Endothelial cell of umbilical vein (primary cell): ENCODE data around the gene RALA.

ENCODE experiments used
- EZH2 ChIP-seq: IDR thresholded peaks from 2 replicates; pipeline ENCODE4 v1.6.1; 2012; ENCODE audit warnings: borderline replicate concordance, low read depth, mild to moderate bottlenecking, moderate library complexity, low read length, inconsistent platforms; ENCODE audit not compliant: severe bottlenecking
- FOS ChIP-seq: IDR thresholded peaks from 2 replicates; pipeline ENCODE4 v1.6.1; 2011; ENCODE audit warnings: mild to moderate bottlenecking, low read length, moderate library complexity, borderline replicate concordance; ENCODE audit not compliant: insufficient read depth
- GATA2 ChIP-seq: IDR thresholded peaks from 2 replicates; pipeline ENCODE4 v1.7.0; 2011; ENCODE audit warnings: low read depth, mild to moderate bottlenecking, moderate library complexity, mixed read lengths, low read length; ENCODE audit not compliant: insufficient read length, insufficient read depth
- JUN ChIP-seq: IDR thresholded peaks from 2 replicates; pipeline ENCODE4 v1.6.1; 2011; ENCODE audit warnings: borderline replicate concordance, low read depth; ENCODE audit not compliant: insufficient read length, insufficient read depth
- MYC ChIP-seq: IDR thresholded peaks from one replicate; pipeline ENCODE4 v1.6.1; 2011; ENCODE audit warnings: mild to moderate bottlenecking, low read depth, low read length
- POLR2A ChIP-seq: IDR thresholded peaks from 2 replicates; pipeline ENCODE4 v1.6.1; 2012; ENCODE audit warnings: low read depth, mild to moderate bottlenecking, control low read depth, low read length
- POLR2AphosphoS5 ChIP-seq: IDR thresholded peaks from 2 replicates; pipeline ENCODE4 v1.6.1; 2012; ENCODE audit warnings: low read depth, mild to moderate bottlenecking, control low read depth, low read length, moderate library complexity; ENCODE audit not compliant: insufficient read depth
- TF ChIP-seq, protein P1 (sequence below), 2 donors: IDR thresholded peaks; 1 replicate in 1 of 2; 2 replicates in 1 of 2; pipeline ENCODE4 v1.5.1; 2011; ENCODE audit warnings: low read length in 2 of 2, mild to moderate bottlenecking in 2 of 2, moderate library complexity in 2 of 2, control low read depth in 1 of 2, inconsistent platforms in 1 of 2, low read depth in 1 of 2; ENCODE audit not compliant: insufficient read depth in 1 of 2; ENCODE audit errors: extremely low read depth in 1 of 2

DNA sequence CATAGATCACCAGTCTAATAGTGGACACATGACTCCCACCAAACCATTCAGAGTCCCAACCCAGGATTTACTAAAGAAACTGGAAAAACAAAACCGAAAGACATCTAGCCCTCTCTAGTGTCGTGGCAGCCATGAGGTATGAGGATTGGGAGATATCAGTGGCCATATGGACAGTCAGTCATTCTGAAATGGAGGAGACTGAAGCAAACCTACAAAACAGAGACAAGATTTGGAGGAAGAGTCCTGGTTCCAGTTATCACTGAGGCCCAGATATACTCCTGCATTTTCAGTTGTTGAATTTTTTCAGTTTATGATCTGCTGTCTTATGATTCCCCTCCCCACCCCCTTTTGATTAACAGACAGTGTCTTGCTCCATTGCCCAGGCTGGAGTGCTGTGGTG is 9.1 kb upstream of the RALA start:
- TF ChIP-seq POLR2A (no peak), POLR2AphosphoS5 (no peak), JUN (no peak), EZH2 (no peak), GATA2 (no peak), MYC (no peak), FOS (no peak)
- TF ChIP-seq, protein P1, sequence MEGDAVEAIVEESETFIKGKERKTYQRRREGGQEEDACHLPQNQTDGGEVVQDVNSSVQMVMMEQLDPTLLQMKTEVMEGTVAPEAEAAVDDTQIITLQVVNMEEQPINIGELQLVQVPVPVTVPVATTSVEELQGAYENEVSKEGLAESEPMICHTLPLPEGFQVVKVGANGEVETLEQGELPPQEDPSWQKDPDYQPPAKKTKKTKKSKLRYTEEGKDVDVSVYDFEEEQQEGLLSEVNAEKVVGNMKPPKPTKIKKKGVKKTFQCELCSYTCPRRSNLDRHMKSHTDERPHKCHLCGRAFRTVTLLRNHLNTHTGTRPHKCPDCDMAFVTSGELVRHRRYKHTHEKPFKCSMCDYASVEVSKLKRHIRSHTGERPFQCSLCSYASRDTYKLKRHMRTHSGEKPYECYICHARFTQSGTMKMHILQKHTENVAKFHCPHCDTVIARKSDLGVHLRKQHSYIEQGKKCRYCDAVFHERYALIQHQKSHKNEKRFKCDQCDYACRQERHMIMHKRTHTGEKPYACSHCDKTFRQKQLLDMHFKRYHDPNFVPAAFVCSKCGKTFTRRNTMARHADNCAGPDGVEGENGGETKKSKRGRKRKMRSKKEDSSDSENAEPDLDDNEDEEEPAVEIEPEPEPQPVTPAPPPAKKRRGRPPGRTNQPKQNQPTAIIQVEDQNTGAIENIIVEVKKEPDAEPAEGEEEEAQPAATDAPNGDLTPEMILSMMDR (IDR thresholded peaks at IDR 0.05; ENCODE audit: extremely low read depth in 1 of 2, insufficient read depth in 1 of 2, low read depth in 1 of 2, low read length in 2 of 2): no peak
